Urothelium cell line (cell line): ENCODE data around the gene PLA2G4C.
"Not testable (repeated sequence)": the region's sequence is repeated elsewhere in the genome, so short reads cannot be mapped to it uniquely, and the experiment has no call there.

ENCODE experiments used
- DNase-seq: peaks from one replicate; pipeline ENCODE4 v3.0.0; 2011; ENCODE audit warnings: low spot score, mixed read lengths
- FAIRE-seq: peaks from 2 replicates; lab custom pipeline; 2011; peaks lifted over from hg19 to GRCh38; lab: Jason Lieb, UNC

PLA2G4C gene

DNA sequence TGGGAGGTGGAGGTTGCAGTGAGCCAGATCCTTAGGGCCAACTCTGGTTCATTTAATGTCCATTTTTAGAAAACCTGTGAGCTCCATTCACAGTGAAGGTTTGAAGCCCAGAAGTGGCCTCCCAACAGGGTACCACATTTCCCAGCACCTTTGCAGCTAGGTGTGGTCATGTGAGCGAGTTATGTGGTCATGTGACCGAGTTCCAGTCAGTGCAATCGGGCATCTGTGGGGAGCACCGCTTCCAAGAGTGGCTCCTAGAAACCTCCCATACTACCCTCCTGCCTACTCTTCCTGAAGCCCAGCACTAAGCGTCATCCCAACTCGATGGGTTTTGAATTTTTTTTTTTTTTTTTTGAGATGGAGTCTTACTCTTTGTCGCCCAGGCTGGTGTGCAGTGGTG is 663 bp upstream of the PLA2G4C start:
- DNase-seq (peak; percentile 18), FAIRE-seq (no peak)

DNA sequence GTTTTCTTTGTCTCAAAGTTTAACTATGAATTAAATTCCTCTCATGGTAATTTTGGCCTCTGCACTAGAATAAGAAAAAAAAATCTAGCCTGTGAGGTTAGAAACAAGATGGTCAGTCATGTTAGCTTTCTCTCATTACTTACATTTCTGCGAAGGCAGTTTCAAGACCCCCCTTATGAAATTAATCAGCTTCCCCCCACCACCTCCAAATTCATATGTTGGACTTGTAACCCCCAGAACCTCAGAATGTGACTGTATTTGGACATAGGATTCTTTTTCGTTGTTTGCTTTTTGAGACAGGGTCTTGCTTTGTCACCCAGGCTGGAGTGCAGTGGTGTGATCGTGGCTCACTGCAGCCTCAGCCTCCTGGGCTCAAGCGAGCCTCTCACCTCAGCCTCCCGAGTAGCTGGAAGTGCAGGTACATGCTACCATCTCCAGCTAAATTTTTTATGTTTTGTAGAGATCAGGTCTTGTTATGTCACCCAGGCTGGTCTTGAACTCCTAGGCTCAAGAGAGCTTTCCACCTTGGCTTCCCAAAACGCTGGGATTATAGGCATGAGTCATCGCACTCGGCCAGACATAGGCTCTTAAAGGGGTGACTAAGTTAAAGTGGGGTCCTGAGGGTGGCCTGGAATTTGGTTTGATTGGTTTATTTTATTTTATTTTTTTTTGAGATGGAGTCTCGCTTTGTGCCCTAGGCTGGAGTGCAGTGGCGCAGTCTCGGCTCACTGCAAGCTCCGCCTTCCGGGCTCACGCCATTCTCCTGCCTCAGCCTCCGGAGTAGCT is 1.4 kb downstream of the PLA2G4C start:
- no peak for DNase-seq
- FAIRE-seq = no peak

DNA sequence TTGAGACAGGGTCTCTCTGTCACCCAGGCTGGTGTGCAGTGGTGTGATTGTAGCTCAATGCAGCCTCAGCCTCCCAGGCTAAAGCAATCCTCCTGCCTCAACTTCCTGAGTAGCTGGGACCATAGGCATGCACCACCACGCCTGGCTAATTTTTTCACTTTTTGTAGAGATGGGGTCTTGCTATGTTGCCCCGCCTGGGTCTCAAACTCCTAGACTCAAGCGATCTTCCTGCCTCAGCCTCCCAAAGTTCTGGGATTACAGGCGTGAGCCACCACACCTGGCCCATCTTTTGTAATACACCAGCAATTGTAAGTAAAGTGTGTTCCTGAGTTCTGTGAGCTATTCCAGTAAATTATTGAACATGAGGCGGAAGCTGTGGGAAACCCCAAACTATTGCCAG is 6.7 kb downstream of the PLA2G4C start:
- FAIRE-seq = no peak
- no peak for DNase-seq

DNA sequence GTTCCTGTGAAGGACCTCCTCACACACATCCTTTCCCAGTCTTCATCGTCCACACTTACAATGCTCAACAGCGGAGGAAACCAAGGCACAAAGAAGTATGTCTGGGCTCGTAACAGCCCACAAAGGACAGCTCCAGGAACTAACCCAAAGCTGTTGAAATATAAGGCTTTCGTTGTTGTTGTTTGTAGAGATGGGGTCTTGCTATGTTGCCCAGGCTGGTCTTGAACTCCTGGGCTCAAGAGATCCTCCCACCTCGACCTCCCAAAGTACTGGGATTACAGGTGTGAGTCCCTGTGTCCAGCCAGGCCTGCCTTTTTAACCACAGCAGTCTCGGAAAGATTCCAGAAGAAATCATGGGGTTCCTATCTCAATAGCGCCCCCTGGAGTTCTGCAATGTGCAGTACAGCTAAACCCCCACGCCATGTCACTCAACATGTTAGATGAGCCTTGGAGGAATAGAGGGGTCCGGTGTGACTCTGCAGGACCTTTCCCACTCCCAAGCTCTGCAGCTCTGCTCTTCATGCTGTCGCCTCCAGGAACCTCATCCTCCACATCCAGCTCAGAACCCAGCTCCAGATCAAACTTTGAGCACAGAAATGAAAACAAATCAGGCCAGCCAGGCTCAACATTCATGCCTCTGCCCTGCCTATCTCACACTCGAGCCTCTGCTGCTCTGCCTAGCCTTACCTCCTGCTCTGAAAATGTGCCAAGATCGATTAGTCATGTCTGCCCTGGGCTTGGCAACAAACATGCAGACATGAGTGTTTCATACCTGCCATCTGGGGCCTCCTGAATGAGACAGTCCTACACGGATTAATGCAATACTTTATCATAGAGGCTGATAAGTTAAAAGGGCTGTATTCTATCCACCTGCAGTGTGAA is 7.5 kb downstream of the PLA2G4C start:
- DNase-seq (peak; percentile 60), FAIRE-seq (peak; percentile 70)

DNA sequence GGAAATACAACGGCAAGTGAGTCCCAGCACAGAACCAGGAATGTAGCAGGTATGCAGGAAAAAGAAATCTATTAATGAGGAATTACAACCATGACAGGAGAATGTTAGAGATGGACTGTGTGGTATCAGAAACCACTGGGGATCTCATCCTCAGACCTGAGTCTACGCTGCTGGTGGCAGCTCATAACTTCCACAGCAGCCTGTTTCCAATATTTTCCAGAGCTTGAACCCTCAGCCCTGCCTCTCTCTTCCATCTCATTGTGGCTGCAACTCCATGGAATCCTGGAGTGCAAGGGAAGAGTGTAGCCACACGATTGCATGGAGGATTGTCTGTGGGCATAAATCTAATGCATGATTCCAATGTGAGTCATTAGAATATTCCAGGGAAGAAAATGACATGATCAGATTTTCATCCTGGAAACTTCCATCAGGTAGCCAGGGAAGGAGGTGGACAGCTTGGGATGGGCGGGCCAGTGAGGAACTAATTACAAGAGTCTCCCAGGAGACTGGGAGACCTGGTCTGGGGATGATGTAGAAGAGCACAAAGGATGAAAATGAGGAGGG is 14.9 kb downstream of the PLA2G4C start:
- FAIRE-seq = no peak

DNA sequence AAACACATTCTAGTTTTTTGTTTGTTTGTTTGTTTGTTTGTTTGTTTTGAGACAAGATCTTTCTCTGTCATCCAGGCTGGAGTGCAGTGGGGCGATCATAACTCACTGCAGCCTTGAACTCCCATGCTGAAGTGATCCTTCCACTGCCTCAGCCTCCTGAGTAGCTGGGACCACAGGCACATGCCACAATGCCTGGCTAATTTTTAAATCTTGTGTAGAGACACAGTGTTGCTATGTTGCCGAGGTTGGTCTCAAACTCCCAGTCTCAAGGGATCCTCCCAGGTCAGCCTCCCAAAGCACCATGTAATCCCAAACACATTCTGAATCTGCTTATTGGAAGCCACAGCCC is 15.8 kb downstream of the PLA2G4C start:
- DNase-seq (no peak), FAIRE-seq (peak; percentile 40)

More for the DNA sequence above, 14.9 kb downstream of the PLA2G4C start:
- DNase-seq = no peak

DNA sequence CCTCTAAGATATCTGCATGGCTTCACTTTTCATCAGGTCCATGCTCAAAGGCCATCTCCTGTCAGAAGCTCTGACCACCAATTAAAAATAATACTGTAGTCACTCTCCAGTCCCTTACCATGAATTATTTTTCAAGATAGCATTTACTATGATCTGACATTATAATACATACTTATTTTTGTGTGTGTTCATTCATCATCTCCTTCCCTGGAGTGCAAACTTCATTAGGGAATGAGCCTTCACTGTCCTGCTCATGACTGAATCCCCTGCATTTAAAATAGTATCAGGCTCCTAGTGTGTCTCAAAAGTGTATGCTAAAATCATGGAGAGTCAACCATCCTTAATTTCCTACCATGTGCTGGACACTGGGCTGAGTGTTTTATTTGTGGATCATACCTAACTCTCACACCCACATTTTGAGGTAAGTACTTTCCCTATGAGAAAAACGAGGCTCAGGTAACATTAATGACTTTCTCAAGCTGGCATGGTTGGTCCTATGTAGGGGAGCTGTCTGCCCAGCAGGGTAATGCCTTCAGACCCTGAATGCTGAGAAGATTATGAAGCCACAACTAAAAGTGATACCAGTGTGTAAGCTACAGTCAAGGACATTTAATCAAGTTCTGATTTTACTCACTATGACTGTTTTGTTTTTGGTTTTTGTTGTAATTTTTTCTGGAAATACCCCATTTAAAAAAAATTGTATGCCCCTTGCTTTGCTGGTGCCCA is 16.3 kb downstream of the PLA2G4C start:
- DNase-seq (no peak), FAIRE-seq (no peak)

DNA sequence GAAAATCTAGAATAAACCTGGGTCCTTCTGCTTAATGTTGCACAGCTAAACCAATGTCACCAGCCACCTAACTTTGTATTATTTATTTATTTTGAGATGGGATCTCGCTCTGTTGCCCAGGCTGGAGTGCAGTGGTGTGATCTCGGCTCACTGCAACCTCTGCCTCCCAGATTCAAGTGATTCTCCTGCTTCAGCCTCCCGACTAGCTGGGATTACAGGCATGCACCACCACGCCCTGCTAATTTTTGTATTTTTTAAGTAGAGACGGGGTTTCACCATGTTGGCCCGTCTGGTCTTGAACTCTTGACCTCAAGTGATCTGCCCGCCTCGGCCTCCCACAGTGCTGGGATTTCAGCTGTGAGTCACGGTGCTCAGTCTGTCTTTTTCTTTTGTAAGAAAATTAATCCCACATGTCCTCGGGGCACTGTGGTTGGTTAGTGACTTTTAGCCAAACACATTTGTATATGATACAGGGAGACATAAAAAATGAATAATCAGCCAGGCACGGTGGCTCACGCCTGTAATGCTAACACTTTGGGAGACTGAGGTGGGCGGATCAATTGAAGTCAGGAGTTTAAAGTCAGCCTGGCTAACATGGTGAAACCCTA is 19.4 kb downstream of the PLA2G4C start:
- FAIRE-seq, DNase-seq: not testable (repeated sequence)

DNA sequence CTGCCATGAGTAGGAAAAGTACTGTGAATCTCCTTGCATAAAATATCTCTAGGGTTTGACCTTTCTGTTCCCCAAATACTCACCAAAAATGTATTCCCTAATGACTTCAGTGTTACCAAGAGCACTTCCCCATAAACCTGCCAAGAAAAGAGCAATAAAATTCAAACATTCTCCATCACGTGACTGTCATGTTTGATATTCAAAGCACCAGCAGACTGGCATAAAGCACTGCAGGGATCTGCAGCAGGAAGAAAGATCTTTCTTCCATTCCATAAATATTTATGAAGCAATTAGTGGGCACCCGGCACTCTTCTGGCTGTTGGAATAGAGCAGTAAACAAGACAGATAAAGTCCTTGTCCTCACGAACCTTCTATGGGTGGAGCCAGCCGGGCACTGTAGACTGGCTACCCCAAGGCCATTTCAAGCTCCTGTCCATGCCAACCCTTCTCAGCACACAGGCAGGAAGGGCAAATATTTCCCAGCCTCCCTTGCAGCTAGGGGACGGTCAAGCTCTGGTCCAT is 20.3 kb downstream of the PLA2G4C start:
- FAIRE-seq = no peak
- no peak for DNase-seq

DNA sequence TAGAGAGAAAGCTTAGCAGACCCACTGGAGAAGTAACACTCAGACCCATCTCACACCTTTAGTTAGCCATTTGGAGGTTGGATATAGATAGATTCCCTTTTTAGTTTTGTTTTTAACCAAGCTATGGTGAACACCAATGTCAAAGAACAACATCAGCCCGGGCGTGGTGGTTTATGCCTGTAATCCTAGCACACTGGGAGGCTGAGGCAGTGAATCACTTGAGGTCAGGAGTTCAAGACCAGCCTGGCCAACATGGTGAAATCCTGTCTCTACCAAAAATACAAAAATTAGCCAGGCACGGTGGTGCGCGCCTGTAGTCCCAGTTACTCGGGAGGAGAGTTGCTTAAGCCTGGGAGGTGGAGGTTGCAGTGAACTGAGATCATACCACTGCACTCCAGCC is 21.6 kb downstream of the PLA2G4C start:
- FAIRE-seq, DNase-seq: not testable (repeated sequence)

DNA sequence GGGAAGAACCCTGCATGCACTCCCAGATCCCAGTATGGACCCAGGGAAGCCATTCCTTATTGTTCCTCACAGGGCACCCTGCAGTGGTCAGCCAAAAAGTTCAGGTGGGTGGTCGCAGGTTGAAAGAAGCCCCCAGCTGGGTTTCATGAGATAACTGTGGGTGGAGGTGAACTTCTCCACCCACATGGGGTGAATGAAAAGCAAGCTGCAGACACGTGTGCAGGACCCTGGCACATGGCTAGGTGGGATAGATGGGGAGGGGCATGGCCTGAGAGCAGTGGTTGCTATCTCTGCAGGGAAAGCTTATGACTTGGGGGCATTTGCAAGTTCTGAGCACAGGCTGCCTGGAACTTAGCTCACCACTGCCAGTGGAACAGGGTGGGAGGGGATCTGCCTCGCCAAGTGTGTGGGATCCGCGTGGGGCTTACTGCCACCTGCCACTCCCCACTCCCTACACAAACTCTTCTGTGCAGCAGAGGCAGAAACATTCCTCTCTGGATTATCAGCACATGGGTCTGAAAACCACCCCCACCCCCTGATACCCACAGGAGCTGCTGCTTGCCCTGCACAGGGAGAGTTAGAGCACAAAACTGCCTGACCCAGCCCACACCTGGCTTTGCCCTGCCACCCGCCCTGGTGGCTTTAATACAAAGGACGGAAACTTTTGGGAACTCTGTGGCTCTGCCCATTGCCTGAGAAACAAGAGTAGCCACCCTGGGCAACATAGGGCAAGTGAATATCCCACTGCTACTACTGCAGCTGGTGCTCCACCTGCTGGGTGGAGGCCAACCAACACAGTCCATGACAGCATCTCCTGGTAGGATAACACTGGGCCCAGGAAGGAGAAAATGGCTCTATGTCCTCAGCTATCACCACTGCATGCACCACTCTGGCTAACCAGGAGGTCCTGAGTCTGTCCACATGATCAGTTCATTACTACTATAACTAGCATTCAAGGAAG is 24.4 kb downstream of the PLA2G4C start:
- no peak for FAIRE-seq
- no peak for DNase-seq

DNA sequence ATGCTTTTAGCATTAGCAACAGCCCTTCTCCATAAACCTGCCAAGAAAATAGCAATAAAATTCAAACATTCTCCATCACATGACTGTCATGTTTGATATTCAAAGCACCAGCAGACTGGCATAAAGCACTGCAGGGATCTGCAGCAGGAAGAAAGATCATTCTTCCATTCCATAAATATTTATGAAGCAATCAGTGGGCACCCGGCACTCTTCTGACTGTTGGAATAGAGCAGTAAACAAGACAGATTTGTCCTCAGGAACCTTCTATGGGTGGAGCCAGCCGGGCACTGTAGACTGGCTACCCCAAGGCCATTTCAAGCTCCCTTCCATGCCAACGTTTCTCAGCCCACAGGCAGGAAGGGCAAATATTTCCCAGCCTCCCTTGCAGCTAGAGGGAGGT is 25.5 kb downstream of the PLA2G4C start:
- FAIRE-seq (no peak), DNase-seq (no peak)

DNA sequence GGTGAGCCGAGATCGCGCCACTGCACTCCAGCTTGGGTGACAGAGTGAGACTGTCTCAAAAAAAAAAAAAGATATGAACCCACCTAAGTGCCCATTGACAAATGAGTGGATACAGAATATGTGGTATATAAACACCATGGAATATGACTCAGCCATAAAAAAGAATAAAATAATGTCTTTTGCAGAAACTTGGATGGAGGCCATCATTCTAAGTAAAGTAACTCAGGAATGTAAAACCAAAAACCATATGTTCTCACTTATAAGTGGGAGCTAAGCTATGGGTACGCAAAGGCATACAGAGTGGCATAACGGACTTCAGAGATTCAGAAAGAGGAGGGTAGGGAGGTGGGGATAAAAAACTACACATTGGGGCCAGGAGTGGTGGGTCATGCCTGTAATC is 29.5 kb downstream of the PLA2G4C start:
- DNase-seq (no peak), FAIRE-seq (no peak)

DNA sequence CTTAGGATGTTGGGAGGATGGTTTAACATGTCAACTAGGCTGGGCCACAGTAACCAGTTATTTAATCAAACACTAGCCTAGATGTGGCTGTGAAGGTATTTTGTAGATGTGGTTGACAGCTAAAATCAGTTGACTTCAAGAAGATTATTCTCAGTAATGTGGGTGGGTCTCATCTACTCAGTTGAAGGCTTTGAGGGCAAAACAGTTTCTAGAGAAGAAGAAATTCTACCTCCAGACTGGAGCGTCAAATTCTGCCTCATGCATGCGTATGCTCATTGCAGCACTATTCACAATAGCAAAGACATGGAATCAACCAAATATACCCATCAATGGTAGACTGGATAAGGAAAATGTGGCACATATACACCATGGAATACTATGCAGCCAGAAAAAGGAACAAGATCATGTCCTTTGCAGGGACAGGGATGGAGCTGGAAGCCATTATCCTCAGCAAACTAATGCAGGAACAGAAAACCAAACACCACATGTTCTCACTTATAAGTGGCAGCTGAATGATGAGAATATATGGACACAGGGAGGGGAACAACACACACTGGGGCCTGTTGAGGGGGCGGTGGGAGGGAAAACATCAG is 40.3 kb downstream of the PLA2G4C start:
- FAIRE-seq, DNase-seq: not testable (repeated sequence)

DNA sequence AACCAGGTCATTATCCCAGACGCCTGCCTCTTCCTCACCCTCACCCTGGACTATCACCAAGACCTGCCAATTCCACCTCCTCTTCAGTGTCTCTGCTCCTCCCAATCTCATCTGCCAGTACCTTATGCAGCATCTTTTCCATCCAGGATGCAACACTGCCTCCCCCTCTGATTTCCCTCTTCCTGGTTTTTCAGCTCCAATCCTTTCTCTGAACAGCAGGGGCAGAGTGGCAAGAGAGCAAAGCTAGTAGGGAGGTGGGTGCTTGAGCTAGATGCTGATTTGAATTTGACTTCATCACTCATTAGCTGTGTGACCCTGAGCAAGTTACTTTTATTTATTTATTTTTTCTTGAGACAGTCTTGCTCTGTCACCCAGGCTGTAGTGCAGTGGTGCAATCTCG is 41.2 kb downstream of the PLA2G4C start:
- DNase-seq = no peak
- FAIRE-seq = peak; percentile 23

DNA sequence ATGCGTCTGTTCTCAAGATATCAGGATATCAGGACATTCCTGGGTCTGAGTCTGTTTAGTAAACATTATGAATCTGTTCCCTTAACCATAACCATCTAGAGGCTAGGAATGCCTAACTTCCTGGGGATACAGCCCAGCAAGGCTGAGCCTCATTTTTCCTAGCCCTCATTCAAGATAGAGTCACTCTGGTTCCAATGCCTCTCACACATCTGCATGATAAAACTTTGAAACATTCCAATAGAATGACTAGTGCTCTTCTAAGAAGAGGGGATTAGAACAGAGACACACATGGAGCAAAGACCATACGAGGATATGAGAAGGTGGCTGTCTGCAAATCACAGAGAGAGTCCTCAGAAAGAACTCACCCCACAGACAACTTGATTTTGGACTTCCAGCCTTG is 46.1 kb downstream of the PLA2G4C start:
- DNase-seq (peak; percentile 22), FAIRE-seq (no peak)

DNA sequence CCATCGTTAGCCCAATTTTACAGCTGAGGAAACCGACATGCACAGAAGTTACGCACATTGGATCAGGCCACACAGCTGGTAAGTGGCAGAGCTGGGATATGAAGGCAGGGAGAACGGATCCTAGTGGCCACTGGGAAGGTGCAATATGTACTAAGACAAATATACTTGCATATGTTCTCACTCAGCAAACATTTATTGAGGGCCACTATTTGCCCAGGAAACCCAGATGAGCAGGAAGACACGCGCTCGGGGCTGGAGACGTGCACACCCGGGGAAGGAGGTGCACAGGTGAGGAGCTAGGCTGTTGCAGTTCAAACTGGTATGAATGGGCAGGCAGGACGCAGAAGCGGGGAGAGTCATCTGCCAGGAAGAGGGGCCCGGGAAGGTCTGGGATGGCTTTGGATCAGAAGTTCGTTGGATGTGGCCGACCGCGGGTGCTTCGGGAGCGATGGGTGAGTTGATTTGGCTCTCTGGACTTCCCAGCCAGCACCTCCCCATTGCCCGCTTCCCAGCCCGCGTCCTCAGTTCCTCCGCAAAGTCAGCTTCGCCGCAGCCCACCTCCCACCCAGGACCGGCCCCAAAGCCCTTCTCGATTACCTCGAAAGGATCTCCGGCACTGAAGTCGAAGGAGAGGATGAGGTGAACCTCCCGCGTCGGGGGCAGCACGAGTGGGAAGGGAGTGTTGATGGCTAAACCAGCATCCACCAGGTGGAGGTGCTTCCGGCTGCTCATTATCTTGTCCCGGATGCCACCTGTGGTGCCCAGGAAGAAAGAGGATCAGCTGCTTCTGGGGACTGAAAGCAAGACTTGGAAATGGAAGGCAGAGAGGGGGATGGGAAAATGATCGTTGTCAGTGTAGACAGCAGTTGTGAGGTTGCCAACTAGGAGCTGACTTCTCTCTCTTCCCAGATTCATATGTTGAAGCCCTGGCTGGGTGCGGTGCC is 48.9 kb downstream of the PLA2G4C start:
- DNase-seq (no peak), FAIRE-seq (no peak)

DNA sequence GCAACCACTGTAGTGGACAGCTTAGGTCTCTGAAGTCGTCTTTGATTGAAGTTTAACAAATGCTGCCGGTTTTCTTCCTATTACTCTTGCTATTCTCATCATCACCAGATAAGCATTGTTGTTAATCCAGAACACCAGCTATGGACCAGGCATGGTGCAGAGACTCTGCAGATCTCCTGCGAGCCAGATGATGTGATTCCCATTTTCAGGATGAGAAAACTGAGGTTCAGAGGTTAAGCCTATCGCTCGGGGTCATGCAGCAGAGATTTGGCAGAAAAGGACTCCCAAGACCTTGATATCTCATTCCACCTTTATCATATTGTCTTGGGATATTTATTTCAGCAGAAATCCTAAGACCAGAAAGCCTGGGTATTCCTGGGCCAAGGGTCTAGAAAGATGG is 50.2 kb downstream of the PLA2G4C start:
- FAIRE-seq (no peak), DNase-seq (no peak)
